ENCODE results near the gene FGFBP2.

Gene FGFBP2

GRCh38 chr4:15963001-15963451 is at the start of gene FGFBP2:
Gene FGFBP2 (minus strand): TSS chr4:15963175. CDS start chr4:15963129, 46 bp downstream.
- peak; percentile 22 for DNase-seq

GRCh38 chr4:16011173-16011572 is 48.2 kb upstream of the FGFBP2 start:
- no peak for DNase-seq

GRCh38 chr4:16009153-16009552 is 46.2 kb upstream of the FGFBP2 start:
- no peak for DNase-seq

GRCh38 chr4:16007471-16008095 is 44.6 kb upstream of the FGFBP2 start:
- DNase-seq: no peak

GRCh38 chr4:16006771-16007446 is 43.9 kb upstream of the FGFBP2 start:
- no peak for DNase-seq

GRCh38 chr4:16005676-16006075 is 42.7 kb upstream of the FGFBP2 start:
- DNase-seq: no peak

GRCh38 chr4:16001484-16001858 is 38.5 kb upstream of the FGFBP2 start:
- peak; percentile 11 for DNase-seq

GRCh38 chr4:16000708-16001483 is 37.9 kb upstream of the FGFBP2 start:
- DNase-seq: no peak

GRCh38 chr4:15996773-15997172 is 33.8 kb upstream of the FGFBP2 start:
- no peak for DNase-seq

- DNase-seq: no peak
Measured at GRCh38 chr4:15995826-15996225, 32.9 kb upstream of the FGFBP2 start.

GRCh38 chr4:15992167-15992485 is 29.2 kb upstream of the FGFBP2 start:
- DNase-seq: no peak

GRCh38 chr4:15990570-15991285 is 27.8 kb upstream of the FGFBP2 start:
- no peak for DNase-seq

GRCh38 chr4:15989424-15989823 is 26.4 kb upstream of the FGFBP2 start:
- no peak for DNase-seq

GRCh38 chr4:15988222-15988621 is 25.2 kb upstream of the FGFBP2 start:
- DNase-seq: no peak

GRCh38 chr4:15986907-15987306 is 23.9 kb upstream of the FGFBP2 start:
- no peak for DNase-seq

- no peak for DNase-seq
Measured at GRCh38 chr4:15983610-15984009, 20.6 kb upstream of the FGFBP2 start.

GRCh38 chr4:15982842-15983524 is 20.0 kb upstream of the FGFBP2 start:
- no peak for DNase-seq

GRCh38 chr4:15976456-15977447 is 13.8 kb upstream of the FGFBP2 start:
- DNase-seq: no peak

- DNase-seq: no peak
Measured at GRCh38 chr4:15971068-15971801, 8.3 kb upstream of the FGFBP2 start.

GRCh38 chr4:15968551-15969300 is 5.8 kb upstream of the FGFBP2 start:
- no peak for DNase-seq
